ENCODE results near the gene IFNAR2.

DNA sequence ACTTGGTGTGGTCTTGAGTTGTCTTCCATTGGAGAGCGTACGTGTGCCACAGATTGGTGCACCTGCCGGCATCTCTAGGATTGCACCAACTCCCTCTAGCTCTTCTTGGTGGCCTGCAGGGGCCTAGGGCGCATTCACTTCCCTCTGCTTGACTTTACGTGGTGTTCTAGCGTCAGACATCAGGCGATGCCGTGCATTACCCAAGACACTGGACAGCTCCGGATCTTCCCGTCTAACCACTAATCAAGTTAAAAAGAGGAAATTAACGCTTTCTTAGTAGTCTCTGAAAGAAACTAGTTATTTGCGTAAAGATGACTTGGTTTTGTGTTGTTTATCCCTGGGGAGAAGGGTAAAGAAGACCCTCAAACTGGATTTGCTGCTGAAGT is 35.9 kb downstream of the IFNAR2 start:
- TF ChIP-seq, protein P1, sequence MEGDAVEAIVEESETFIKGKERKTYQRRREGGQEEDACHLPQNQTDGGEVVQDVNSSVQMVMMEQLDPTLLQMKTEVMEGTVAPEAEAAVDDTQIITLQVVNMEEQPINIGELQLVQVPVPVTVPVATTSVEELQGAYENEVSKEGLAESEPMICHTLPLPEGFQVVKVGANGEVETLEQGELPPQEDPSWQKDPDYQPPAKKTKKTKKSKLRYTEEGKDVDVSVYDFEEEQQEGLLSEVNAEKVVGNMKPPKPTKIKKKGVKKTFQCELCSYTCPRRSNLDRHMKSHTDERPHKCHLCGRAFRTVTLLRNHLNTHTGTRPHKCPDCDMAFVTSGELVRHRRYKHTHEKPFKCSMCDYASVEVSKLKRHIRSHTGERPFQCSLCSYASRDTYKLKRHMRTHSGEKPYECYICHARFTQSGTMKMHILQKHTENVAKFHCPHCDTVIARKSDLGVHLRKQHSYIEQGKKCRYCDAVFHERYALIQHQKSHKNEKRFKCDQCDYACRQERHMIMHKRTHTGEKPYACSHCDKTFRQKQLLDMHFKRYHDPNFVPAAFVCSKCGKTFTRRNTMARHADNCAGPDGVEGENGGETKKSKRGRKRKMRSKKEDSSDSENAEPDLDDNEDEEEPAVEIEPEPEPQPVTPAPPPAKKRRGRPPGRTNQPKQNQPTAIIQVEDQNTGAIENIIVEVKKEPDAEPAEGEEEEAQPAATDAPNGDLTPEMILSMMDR (IDR thresholded peaks at IDR 0.05), result no peak
- TF ChIP-seq POLR2A (IDR thresholded peaks at IDR 0.05) (no peak), POLR2AphosphoS5 (IDR thresholded peaks at IDR 0.05) (no peak)
